Fibroblast of skin of right biceps (primary cell): ENCODE results near the gene TNIK.

Experiments
- DNase-seq: peaks from one replicate; pipeline ENCODE4 v3.0.0-alpha.2; 2013

Gene TNIK

GRCh38 chr3:171113716-171114115, 346.5 kb downstream of the TNIK start:
- DNase-seq, result no peak

GRCh38 chr3:171110715-171111114, 349.5 kb downstream of the TNIK start:
- DNase-seq, result no peak

- DNase-seq, result peak; percentile 38
These were observed 352.1 kb downstream of the TNIK start for GRCh38 chr3:171108066-171108465.

GRCh38 chr3:171103185-171103584, 357.0 kb downstream of the TNIK start:
- no peak for DNase-seq

- DNase-seq, result peak; percentile 88
These were observed 358.1 kb downstream of the TNIK start for GRCh38 chr3:171101982-171102641.

GRCh38 chr3:171099911-171100310, 360.3 kb downstream of the TNIK start:
- DNase-seq, result no peak

GRCh38 chr3:171095063-171095462, 365.1 kb downstream of the TNIK start:
- DNase-seq, result no peak

- DNase-seq, result no peak
These were observed 365.8 kb downstream of the TNIK start for GRCh38 chr3:171094411-171094810.

GRCh38 chr3:171093462-171093861, 366.7 kb downstream of the TNIK start:
- no peak for DNase-seq

- no peak for DNase-seq
These were observed 367.7 kb downstream of the TNIK start for GRCh38 chr3:171092467-171092911.

- no peak for DNase-seq
These were observed 369.9 kb downstream of the TNIK start for GRCh38 chr3:171090321-171090720.

GRCh38 chr3:171088964-171089754, 371.0 kb downstream of the TNIK start:
- DNase-seq, result peak; percentile 96

GRCh38 chr3:171088496-171088895, 371.7 kb downstream of the TNIK start:
- no peak for DNase-seq

- no peak for DNase-seq
These were observed 373.3 kb downstream of the TNIK start for GRCh38 chr3:171086914-171087313.

GRCh38 chr3:171077261-171077660, 382.9 kb downstream of the TNIK start:
- no peak for DNase-seq

GRCh38 chr3:171072432-171072831, 387.8 kb downstream of the TNIK start:
- no peak for DNase-seq

GRCh38 chr3:171068658-171069057, 391.5 kb downstream of the TNIK start:
- no peak for DNase-seq

GRCh38 chr3:171066206-171066605, 394.0 kb downstream of the TNIK start:
- DNase-seq, result peak; percentile 50

GRCh38 chr3:171065732-171066131, 394.5 kb downstream of the TNIK start:
- DNase-seq, result no peak

- no peak for DNase-seq
These were observed 395.7 kb downstream of the TNIK start for GRCh38 chr3:171064461-171064860.

- no peak for DNase-seq
These were observed 398.5 kb downstream of the TNIK start for GRCh38 chr3:171061749-171062148.

- DNase-seq, result no peak
These were observed 400.2 kb downstream of the TNIK start for GRCh38 chr3:171059978-171060377.

GRCh38 chr3:171058873-171059603, 401.2 kb downstream of the TNIK start:
- DNase-seq, result no peak

GRCh38 chr3:171058058-171058457, 402.1 kb downstream of the TNIK start:
- DNase-seq, result peak; percentile 67
